ENCODE data around the gene NT5M.
"Not testable (repeated sequence)": the region's sequence is repeated elsewhere in the genome, so short reads cannot be mapped to it uniquely, and the experiment has no call there.

Gene NT5M

DNA sequence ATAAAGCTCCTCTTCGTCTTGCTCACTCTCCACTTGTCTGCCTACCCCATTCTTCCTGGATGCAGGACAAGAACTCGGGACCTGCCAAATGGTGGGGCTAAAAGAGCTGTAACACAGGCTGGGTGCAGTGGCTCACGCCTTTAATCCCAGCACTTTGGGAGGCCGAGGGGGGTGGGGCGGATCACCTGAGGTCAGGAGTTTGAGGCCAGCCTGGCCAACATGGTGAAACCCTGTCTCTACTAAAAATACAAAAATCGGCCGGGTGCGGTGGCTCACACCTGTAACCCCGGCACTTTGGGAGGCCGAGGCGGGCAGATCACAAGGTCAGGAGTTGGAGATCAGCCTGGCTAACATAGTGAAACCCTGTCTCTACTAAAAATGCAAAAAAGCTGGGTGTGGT is 1.5 kb upstream of the NT5M start:
- not testable (repeated sequence) for H3K36me3 ChIP-seq (ENCODE audit: control insufficient read depth in 2 of 2, insufficient read depth in 2 of 2, low read length in 2 of 2); H3K9ac ChIP-seq (ENCODE audit: low read length in 2 of 2); H3K4me3 ChIP-seq (ENCODE audit: low read length in 2 of 2); H3K27me3 ChIP-seq (ENCODE audit: control insufficient read depth in 1 of 2, insufficient read depth in 2 of 2, low read length in 2 of 2); H3K27ac ChIP-seq (ENCODE audit: low read length); H3K9me3 ChIP-seq (ENCODE audit: control insufficient read depth in 2 of 2, low read length in 2 of 2)
- peaks cover 18% of the 10 kb centered on the region for H3K4me1 ChIP-seq (ENCODE audit: control insufficient read depth, insufficient read depth, low read length)

DNA sequence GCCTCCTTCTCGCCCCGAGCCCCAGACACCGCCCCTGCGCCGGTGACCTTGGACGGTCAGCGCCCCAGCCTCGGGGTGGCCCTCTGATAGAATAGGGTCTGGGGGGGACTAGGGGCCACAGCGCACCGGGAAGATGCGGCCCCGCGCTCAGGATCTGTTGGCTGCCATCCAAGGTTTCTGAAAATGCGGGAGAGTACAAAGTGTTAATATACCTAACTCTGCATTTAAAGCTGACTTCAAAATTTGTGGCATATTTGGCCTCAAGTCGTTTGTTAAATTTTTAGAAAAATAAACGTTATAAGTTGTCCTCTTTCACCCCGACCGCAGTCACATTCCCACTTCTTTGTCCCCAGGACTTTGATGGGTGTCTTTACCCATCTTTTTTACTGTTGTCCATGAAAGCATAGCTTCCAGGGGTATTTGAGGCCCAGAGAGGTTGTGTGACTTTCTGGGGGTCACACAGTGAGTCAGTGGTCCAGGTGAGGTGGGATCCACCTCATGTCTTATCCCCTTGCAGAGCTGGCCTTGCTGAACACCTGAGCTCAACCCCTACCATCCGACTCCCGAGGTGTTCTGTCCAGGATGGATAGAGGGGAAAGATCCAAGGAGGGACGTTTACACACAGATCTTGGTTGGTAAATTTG is 796 bp downstream of the NT5M start:
- Histone ChIP-seq H3K4me1 (ENCODE audit: control insufficient read depth, insufficient read depth, low read length) (peaks cover 18% of the 10 kb centered on the region), H3K4me3 (ENCODE audit: low read length in 2 of 2) (peak overlapping the region; percentile 53 to 78), H3K27ac (ENCODE audit: low read length) (no peak overlapping the region), H3K9ac (ENCODE audit: low read length in 2 of 2) (peak overlapping the region; percentile 36 to 39), H3K9me3 (ENCODE audit: control insufficient read depth in 2 of 2, low read length in 2 of 2) (no peaks in the 10 kb centered on the region), H3K36me3 (ENCODE audit: control insufficient read depth in 2 of 2, insufficient read depth in 2 of 2, low read length in 2 of 2) (no peaks in the 10 kb centered on the region), H3K27me3 (ENCODE audit: control insufficient read depth in 1 of 2, insufficient read depth in 2 of 2, low read length in 2 of 2) (no peaks in the 10 kb centered on the region)

DNA sequence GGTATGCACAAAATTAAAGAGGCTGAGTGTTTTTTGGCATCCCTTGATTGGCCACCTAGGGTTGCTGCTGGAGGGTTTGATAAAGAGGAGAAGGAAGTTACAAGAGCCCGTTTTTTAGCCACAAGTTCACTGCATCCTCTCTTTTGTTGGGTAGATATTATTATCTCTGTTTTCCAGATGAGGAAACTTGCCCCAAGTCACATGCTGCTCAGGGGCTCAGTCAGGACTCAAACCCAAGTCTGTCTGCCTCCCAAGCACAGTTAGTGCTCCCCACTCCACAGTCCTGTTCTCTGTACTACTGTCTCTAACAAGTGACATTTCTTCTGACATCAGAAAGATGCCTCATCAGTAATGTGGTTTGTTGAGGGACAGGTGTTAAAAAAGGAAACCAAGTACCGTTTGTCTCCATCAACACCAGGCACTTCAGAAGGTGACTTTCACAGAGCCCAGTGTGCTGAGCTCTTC is 1.4 kb downstream of the NT5M start:
- H3K27me3 ChIP-seq (ENCODE audit: control insufficient read depth in 1 of 2, insufficient read depth in 2 of 2, low read length in 2 of 2), result no peaks in the 10 kb centered on the region
- H3K9me3 ChIP-seq (ENCODE audit: control insufficient read depth in 2 of 2, low read length in 2 of 2), result no peaks in the 10 kb centered on the region
- H3K4me1 ChIP-seq (ENCODE audit: control insufficient read depth, insufficient read depth, low read length), result peaks cover 18% of the 10 kb centered on the region
- no peak overlapping the region for H3K9ac ChIP-seq (ENCODE audit: low read length in 2 of 2)
- no peak overlapping the region for H3K27ac ChIP-seq (ENCODE audit: low read length)
- no peak overlapping the region for H3K4me3 ChIP-seq (ENCODE audit: low read length in 2 of 2)
- peaks cover 0 to 2% of the 10 kb centered on the region in 2 donors for H3K36me3 ChIP-seq (ENCODE audit: control insufficient read depth in 2 of 2, insufficient read depth in 2 of 2, low read length in 2 of 2)

DNA sequence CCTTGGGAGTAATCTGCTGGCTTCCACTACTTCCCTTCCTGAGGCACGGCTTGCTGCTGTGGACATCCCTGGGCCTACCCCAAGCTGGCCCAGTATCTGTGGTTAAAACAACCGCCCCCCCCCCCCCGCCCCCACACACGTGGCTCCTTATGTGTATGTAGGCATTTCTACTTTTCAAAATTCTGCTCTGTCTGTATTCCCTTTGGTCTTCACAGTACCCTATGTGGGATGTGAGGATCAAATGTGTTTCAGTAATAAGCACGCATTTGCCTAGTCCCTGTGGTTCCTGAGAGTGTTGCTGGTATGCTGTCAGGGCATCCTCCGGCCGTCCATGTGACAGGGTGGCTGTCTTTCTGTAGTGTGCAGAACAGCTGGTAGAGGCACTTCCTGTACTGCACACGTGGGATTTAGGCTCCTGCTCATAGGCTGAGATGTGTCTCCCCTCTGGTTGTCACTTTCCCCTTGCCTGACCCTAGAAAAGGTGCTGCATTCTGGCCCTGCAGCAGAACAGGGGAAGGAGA is 2.2 kb downstream of the NT5M start:
- H3K4me1 ChIP-seq (ENCODE audit: control insufficient read depth, insufficient read depth, low read length), result peaks cover 18% of the 10 kb centered on the region
- no peak overlapping the region for H3K27ac ChIP-seq (ENCODE audit: low read length)
- peaks cover 0 to 2% of the 10 kb centered on the region in 2 donors for H3K36me3 ChIP-seq (ENCODE audit: control insufficient read depth in 2 of 2, insufficient read depth in 2 of 2, low read length in 2 of 2)
- H3K27me3 ChIP-seq (ENCODE audit: control insufficient read depth in 1 of 2, insufficient read depth in 2 of 2, low read length in 2 of 2), result no peaks in the 10 kb centered on the region
- no peak overlapping the region for H3K4me3 ChIP-seq (ENCODE audit: low read length in 2 of 2)
- no peak overlapping the region for H3K9ac ChIP-seq (ENCODE audit: low read length in 2 of 2)
- no peaks in the 10 kb centered on the region for H3K9me3 ChIP-seq (ENCODE audit: control insufficient read depth in 2 of 2, low read length in 2 of 2)

DNA sequence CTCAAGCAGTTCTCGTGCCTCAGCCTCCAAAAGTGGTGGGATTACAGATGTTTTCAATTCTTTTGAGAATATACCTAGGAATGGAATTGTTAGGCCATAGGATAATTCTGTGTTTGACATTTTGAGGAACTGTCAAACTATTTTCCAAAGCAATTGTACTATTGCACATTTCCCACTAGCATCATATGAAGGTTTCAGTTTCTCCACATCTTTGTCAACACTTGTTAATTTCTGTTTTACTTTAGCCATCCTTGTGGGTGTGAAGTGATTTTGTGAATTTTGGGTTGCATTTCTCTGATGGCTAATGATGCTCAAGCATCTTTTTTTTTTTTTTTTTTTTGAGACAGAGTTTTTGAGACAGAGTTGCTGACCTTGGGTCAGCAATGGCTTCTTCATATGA is 6.2 kb downstream of the NT5M start:
- Histone ChIP-seq H3K4me3 (ENCODE audit: low read length in 2 of 2) (no peak overlapping the region), H3K36me3 (ENCODE audit: control insufficient read depth in 2 of 2, insufficient read depth in 2 of 2, low read length in 2 of 2) (peaks cover 0 to 3% of the 10 kb centered on the region in 2 donors), H3K27ac (ENCODE audit: low read length) (no peak overlapping the region), H3K9ac (ENCODE audit: low read length in 2 of 2) (no peak overlapping the region), H3K9me3 (ENCODE audit: control insufficient read depth in 2 of 2, low read length in 2 of 2) (no peaks in the 10 kb centered on the region), H3K4me1 (ENCODE audit: control insufficient read depth, insufficient read depth, low read length) (no peaks in the 10 kb centered on the region), H3K27me3 (ENCODE audit: control insufficient read depth in 1 of 2, insufficient read depth in 2 of 2, low read length in 2 of 2) (no peaks in the 10 kb centered on the region)

DNA sequence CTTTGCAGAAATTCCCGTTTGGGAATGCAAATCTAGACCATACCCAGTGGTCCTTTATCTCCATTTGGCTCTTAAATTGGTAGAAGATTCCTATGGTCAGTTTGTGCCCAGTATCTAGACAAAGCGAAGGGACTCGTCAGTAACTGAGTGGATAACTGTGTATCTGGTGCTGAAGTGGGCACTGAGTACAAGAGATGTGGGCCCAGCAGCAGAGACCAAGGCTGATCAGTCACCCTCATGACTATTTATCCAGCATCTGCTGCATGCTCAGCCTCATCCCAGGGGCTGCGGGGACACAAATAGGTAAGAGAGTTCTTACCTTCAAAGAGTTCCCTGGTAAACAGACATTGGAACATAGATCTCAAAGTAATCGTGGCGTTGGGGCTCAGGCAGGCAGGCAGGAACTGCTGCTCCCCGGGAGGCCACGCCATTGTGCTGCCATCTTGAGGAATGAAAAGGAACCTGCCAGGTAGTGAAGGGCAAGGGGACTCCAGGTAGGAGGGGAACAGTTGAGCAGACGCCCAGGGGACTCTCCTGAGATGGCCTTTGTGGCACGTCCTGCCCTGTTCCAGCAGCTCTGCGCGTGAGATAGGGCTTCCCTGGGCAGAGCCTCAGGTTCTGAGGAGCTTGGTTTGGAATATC is 10.3 kb downstream of the NT5M start:
- Histone ChIP-seq H3K36me3 (ENCODE audit: control insufficient read depth in 2 of 2, insufficient read depth in 2 of 2, low read length in 2 of 2) (peaks cover 0 to 7% of the 10 kb centered on the region in 2 donors), H3K4me1 (ENCODE audit: control insufficient read depth, insufficient read depth, low read length) (no peaks in the 10 kb centered on the region), H3K4me3 (ENCODE audit: low read length in 2 of 2) (no peak overlapping the region), H3K27me3 (ENCODE audit: control insufficient read depth in 1 of 2, insufficient read depth in 2 of 2, low read length in 2 of 2) (no peaks in the 10 kb centered on the region), H3K9ac (ENCODE audit: low read length in 2 of 2) (no peak overlapping the region), H3K27ac (ENCODE audit: low read length) (no peak overlapping the region), H3K9me3 (ENCODE audit: control insufficient read depth in 2 of 2, low read length in 2 of 2) (no peaks in the 10 kb centered on the region)

DNA sequence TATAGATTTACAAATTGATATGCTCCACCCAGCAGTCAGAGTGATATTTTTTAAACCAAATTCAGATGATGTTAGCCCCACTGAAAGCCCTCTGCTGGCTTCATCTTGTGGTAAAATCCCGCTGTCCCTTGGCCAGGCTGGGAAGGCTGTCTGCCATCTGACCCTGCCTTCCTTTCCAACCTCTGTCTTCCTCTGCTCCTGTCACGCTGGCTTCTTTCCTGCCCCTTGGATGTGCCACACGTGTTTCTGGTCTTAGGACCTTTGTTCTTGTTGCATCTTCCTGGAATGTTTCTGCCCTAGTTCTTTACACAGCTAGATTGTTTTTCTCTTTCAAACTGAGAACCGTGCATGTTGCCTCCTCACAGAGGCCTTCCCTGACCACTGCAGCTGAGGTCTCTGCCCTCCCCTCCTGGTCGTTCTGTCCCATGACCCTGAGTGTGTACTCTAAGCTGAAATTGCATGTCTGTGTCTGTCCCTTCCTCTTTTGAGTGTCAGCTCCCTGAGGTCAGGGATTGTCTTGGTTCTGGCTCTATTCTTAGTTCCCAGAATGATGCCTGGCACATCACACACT is 11.4 kb downstream of the NT5M start:
- no peaks in the 10 kb centered on the region for H3K4me1 ChIP-seq (ENCODE audit: control insufficient read depth, insufficient read depth, low read length)
- H3K36me3 ChIP-seq (ENCODE audit: control insufficient read depth in 2 of 2, insufficient read depth in 2 of 2, low read length in 2 of 2), result peaks cover 0 to 5% of the 10 kb centered on the region in 2 donors
- H3K4me3 ChIP-seq (ENCODE audit: low read length in 2 of 2), result no peak overlapping the region
- no peak overlapping the region for H3K9ac ChIP-seq (ENCODE audit: low read length in 2 of 2)
- no peaks in the 10 kb centered on the region for H3K27me3 ChIP-seq (ENCODE audit: control insufficient read depth in 1 of 2, insufficient read depth in 2 of 2, low read length in 2 of 2)
- no peaks in the 10 kb centered on the region for H3K9me3 ChIP-seq (ENCODE audit: control insufficient read depth in 2 of 2, low read length in 2 of 2)
- no peak overlapping the region for H3K27ac ChIP-seq (ENCODE audit: low read length)

DNA sequence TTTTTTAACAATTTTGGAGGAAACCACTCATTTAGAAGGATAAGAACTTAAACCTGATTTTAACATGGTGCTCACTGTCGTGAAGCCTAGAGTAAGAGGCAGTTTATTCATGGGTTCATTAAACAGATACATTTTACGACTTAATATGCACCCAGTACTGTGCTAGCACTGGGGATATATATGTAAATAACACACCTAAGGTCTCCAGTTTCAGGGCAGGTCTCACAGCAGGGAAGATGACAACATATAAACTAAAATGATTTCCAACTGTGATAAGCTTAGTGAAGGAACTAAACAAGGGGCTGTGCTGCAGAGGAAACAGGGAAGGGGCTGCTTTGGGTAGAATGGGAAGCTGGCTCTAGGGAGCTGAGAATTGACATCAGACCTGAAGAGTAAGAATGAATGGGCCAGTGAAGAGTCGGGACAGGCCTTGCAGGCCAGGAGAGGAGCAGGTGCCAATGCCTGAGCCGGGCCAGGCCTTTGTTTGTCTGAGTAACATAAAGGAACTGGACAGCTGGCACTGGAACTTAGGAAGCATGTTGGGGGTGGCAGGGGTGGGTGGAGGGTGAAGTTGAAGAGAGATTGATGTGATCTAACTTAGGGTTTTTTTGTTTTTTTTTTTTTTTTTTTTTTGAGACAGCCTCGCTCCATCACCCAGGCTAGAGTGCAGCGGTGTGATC is 12.1 kb downstream of the NT5M start:
- no peak overlapping the region for H3K9ac ChIP-seq (ENCODE audit: low read length in 2 of 2)

DNA sequence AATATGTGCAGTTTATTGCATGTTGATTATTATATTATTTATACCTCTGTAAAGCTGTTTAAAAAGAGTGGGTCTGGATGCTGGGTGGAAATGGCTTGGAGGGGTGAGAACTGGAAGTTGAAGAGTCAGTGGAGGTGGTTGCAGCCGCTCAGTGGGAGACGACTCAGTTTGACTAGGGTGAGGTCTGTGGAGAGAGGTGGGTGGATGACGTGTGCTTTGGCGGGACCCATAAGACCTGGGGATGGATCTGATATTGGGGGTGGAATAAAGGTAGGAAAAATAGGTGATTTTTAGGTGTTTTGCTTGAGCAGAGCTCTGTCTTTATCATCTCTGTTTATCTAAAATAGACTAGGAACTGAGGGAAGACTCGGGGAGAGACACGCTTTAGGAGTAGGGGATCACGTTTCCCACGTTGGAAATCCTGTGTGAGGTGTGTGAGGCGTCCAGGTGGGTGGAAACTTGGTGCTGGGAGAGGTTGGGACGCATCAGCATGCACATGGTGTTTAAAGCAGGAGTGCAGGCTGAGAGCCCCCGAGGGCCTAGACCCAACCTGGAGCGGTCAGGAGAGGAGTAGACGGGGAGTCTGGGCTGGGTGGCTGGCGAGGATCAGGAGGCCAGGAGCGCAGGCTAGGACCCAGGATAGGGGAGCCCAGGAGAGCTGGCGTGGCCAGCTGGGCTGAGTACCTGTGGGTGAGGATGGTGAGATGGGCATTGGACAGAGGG is 17.2 kb downstream of the NT5M start:
- Histone ChIP-seq H3K9ac (ENCODE audit: low read length in 2 of 2) (no peak overlapping the region), H3K27me3 (ENCODE audit: control insufficient read depth in 1 of 2, insufficient read depth in 2 of 2, low read length in 2 of 2) (no peaks in the 10 kb centered on the region), H3K4me1 (ENCODE audit: control insufficient read depth, insufficient read depth, low read length) (no peaks in the 10 kb centered on the region), H3K4me3 (ENCODE audit: low read length in 2 of 2) (no peak overlapping the region), H3K36me3 (ENCODE audit: control insufficient read depth in 2 of 2, insufficient read depth in 2 of 2, low read length in 2 of 2) (no peaks in the 10 kb centered on the region), H3K27ac (ENCODE audit: low read length) (no peak overlapping the region), H3K9me3 (ENCODE audit: control insufficient read depth in 2 of 2, low read length in 2 of 2) (no peaks in the 10 kb centered on the region)

More for the DNA sequence above, 12.1 kb downstream of the NT5M start:
- Histone ChIP-seq H3K4me1 (ENCODE audit: control insufficient read depth, insufficient read depth, low read length) (no peaks in the 10 kb centered on the region), H3K27ac (ENCODE audit: low read length) (no peak overlapping the region), H3K36me3 (ENCODE audit: control insufficient read depth in 2 of 2, insufficient read depth in 2 of 2, low read length in 2 of 2) (peaks cover 0 to 5% of the 10 kb centered on the region in 2 donors), H3K9me3 (ENCODE audit: control insufficient read depth in 2 of 2, low read length in 2 of 2) (no peaks in the 10 kb centered on the region), H3K27me3 (ENCODE audit: control insufficient read depth in 1 of 2, insufficient read depth in 2 of 2, low read length in 2 of 2) (no peaks in the 10 kb centered on the region), H3K4me3 (ENCODE audit: low read length in 2 of 2) (no peak overlapping the region)

DNA sequence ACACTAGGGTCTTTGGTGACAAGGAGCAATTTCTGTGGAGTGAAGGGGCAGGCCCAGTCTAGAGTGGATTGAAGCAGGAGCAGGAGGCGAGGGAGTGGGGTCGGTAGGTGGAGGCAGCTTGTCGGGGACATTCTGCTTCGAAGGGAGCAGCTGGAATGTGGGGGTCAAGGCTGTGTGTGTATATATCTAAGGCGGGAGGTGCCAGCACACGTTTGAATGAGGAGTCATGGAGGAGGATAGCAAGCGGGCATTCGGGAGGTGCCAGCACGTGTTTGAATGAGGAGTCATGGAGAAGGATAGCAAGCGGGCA is 17.7 kb downstream of the NT5M start:
- Histone ChIP-seq H3K36me3 (ENCODE audit: control insufficient read depth in 2 of 2, insufficient read depth in 2 of 2, low read length in 2 of 2) (peaks cover 0 to 4% of the 10 kb centered on the region in 2 donors), H3K27ac (ENCODE audit: low read length) (no peak overlapping the region), H3K9ac (ENCODE audit: low read length in 2 of 2) (no peak overlapping the region), H3K4me3 (ENCODE audit: low read length in 2 of 2) (no peak overlapping the region), H3K9me3 (ENCODE audit: control insufficient read depth in 2 of 2, low read length in 2 of 2) (no peaks in the 10 kb centered on the region), H3K4me1 (ENCODE audit: control insufficient read depth, insufficient read depth, low read length) (no peaks in the 10 kb centered on the region), H3K27me3 (ENCODE audit: control insufficient read depth in 1 of 2, insufficient read depth in 2 of 2, low read length in 2 of 2) (no peaks in the 10 kb centered on the region)

Data from stomach smooth muscle (tissue), 2 donors.